ENCODE results near the gene REXO4. TPM values are rescaled to one million over a fixed set of nuclear protein-coding genes. Genes with fewer than 3 reads are reported as not detected.

REXO4 gene
- total and polyA plus RNA-seq, 9 of the 15 experiments (the other 6 are each of a cell fraction or from before 2014, with no cell fraction given) = 3.4 to 72.9 (median 31.1) TPM

DNA sequence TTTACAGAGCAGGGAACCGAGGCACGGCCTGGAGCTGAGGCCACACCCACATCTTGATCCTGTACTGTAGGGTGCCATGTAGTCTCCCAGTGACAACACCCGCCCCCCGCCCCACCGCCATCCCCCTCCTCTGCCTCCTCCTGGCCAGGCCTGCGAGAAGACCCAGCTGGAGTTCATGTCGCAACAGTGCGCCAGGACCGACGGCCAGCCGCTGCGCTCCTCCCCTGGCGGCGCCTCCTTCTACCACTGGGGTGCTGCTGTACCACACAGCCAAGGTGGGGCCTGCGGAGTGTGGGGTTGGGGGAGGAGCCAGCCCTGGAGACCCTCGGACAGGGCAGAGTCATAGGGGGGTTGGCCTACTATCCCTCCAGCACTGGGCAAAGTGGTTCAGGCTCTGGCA lies 18.9 kb upstream of the REXO4 start:
- no peak for DNase-seq (ENCODE audit: extremely low read depth in 1 of 4, low spot score in 3 of 4)

More for the DNA sequence above, 18.9 kb upstream of the REXO4 start:
- no peak overlapping the region for H3K9ac ChIP-seq (ENCODE audit: insufficient read depth in 1 of 2, low read depth in 2 of 2, low read length in 2 of 2)
- H3K4me2 ChIP-seq (ENCODE audit: insufficient read depth, low read length) = no peak overlapping the region
- H3K4me1 ChIP-seq (replicated peaks in 1 of 2; ENCODE audit: control insufficient read depth in 2 of 2, insufficient read depth in 2 of 2, low read length in 2 of 2) = peaks cover 0 to 12% of the 10 kb centered on the region in 2 experiments; a peak in 2 of 5 replicates
- no peak overlapping the region for H2AFZ ChIP-seq (ENCODE audit: low read depth, low read length)
- intact Hi-C loops (cut with micrococcal nuclease) = no loop called here
- ChIA-PET POLR2A (no interaction called here), CTCF (ENCODE audit: low intra/inter-chr PET ratio) (interaction anchor here (1.0 kb wide), 2 partner anchors 49 to 251 kb away, joined by 3 read pairs; no protein-coding TSS in a partner anchor)
- H3K9me1 ChIP-seq (ENCODE audit: control insufficient read depth, insufficient read depth, low read length) = peaks cover 3% of the 10 kb centered on the region
- 0 out of 2 replicates have a peak, but pooled peaks have one; percentile 20 for TF ChIP-seq CEBPG (CRISPR knock-in tag; IDR thresholded peaks at IDR 0.05)
- TF ChIP-seq CEBPG (tag; conservative IDR thresholded peaks at IDR 0.05 in 1 of 2, IDR thresholded peaks at IDR 0.05 in 1 of 2) = no peak
- TF ChIP-seq, protein P1, sequence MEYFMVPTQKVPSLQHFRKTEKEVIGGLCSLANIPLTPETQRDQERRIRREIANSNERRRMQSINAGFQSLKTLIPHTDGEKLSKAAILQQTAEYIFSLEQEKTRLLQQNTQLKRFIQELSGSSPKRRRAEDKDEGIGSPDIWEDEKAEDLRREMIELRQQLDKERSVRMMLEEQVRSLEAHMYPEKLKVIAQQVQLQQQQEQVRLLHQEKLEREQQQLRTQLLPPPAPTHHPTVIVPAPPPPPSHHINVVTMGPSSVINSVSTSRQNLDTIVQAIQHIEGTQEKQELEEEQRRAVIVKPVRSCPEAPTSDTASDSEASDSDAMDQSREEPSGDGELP (CRISPR knock-in tag; IDR thresholded peaks at IDR 0.05; ENCODE audit: borderline replicate concordance) = 0 out of 2 replicates have a peak, but pooled peaks have one; percentile 21
- TF ChIP-seq, protein P2, sequence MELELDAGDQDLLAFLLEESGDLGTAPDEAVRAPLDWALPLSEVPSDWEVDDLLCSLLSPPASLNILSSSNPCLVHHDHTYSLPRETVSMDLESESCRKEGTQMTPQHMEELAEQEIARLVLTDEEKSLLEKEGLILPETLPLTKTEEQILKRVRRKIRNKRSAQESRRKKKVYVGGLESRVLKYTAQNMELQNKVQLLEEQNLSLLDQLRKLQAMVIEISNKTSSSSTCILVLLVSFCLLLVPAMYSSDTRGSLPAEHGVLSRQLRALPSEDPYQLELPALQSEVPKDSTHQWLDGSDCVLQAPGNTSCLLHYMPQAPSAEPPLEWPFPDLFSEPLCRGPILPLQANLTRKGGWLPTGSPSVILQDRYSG (tag; conservative IDR thresholded peaks at IDR 0.05; ENCODE audit: low read depth) = no peak
- H3K79me2 ChIP-seq (ENCODE audit: control insufficient read depth, insufficient read depth, low read length) = no peaks in the 10 kb centered on the region
- BruUV-seq (replicated peaks) = no TSS peak
- peaks cover 37 to 80% of the 10 kb centered on the region in 2 experiments for H3K27me3 ChIP-seq (ENCODE audit: control insufficient read depth in 2 of 2, insufficient read depth in 2 of 2, low read length in 2 of 2)
- H4K20me1 ChIP-seq (replicated peaks; ENCODE audit: control insufficient read depth, insufficient read depth, low read length) = 0 out of 2 replicates have a peak, but pooled peaks cover 9% of the 10 kb centered on the region
- in situ Hi-C loops (cut with MboI) = no loop called here
- H3K4me3 ChIP-seq = no peak overlapping the region
- WGBS (ENCODE audit: insufficient coverage, low coverage, missing lambda C conversion rate) = 5% methylated on average over 14 of the region's 16 CpGs
- ATAC-seq (no peak), FAIRE-seq (no peak)
- no peaks in the 10 kb centered on the region for H3K36me3 ChIP-seq (ENCODE audit: control insufficient read depth, insufficient read depth, low read length)
- H3K9me3 ChIP-seq (replicated peaks; ENCODE audit: control insufficient read depth, insufficient read depth, low read depth, low read length) = no peaks in the 10 kb centered on the region
- no peak overlapping the region for H3K27ac ChIP-seq (ENCODE audit: extremely low read depth, low read depth, low read length)
